GM10248 (cell line): Measurements from ENCODE around the gene SH3YL1.
A peak's percentile ranks its signal among the peaks of the same experiment; 100 is the strongest.

Experiments used
- CTCF ChIA-PET: fragments of 300-600 bp; sonication (Branson Sonifier 250); formaldehyde crosslinking; extraction: SDS; loops from one replicate; lab custom pipeline; 2021; ENCODE audit warnings: antibody characterized with exemption; lab: Yijun Ruan, JAX
- POLR2A ChIA-PET: fragments of 350-650 bp; sonication (Branson Sonifier 250); formaldehyde crosslinking; extraction: SDS; loops from one replicate; lab custom pipeline; 2020; ENCODE audit warnings: antibody characterized with exemption; lab: Yijun Ruan, JAX
- DNase-seq: peaks from one replicate; pipeline ENCODE4 v3.0.0; 2012; ENCODE audit errors: extremely low spot score
- TF ChIP-seq, protein P1 (sequence below): IDR thresholded peaks from 2 replicates; pipeline ENCODE4 v1.5.1; 2012; ENCODE audit warnings: mild to moderate bottlenecking, low read depth; ENCODE audit errors: extremely low read depth, missing control alignments, control extremely low read depth

SH3YL1 gene

DNA sequence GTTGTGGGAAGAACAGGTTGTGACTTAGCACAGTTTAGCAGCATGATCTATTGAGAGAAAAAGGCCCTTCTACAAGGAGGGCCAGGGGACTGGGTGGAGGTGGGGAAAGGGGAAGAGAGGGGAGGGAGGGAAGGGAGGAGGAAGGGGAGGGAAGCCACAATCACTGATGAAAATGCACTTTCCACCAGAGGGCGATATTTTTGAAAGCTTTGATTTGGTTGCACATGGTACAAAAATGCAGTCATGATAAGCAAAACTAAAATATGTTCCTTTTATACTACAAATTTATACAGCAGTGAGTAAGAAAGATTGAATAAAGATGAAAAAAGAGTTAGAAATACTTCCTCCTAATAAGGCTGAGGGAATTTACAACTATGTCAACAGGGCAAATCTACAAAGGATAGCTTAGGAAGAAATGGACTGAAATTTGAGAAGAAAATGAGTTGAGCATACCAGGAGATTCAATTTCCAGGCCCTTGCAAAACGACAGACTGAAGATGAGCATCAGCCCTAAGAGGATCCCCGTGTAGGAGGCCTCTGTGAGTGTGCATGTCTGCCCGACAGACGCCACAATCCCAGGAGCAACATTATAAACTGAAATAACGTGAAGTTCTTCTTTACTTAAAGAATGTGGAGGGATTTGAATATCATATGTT, 17.2 kb downstream of the SH3YL1 start:
- TF ChIP-seq, protein P1, sequence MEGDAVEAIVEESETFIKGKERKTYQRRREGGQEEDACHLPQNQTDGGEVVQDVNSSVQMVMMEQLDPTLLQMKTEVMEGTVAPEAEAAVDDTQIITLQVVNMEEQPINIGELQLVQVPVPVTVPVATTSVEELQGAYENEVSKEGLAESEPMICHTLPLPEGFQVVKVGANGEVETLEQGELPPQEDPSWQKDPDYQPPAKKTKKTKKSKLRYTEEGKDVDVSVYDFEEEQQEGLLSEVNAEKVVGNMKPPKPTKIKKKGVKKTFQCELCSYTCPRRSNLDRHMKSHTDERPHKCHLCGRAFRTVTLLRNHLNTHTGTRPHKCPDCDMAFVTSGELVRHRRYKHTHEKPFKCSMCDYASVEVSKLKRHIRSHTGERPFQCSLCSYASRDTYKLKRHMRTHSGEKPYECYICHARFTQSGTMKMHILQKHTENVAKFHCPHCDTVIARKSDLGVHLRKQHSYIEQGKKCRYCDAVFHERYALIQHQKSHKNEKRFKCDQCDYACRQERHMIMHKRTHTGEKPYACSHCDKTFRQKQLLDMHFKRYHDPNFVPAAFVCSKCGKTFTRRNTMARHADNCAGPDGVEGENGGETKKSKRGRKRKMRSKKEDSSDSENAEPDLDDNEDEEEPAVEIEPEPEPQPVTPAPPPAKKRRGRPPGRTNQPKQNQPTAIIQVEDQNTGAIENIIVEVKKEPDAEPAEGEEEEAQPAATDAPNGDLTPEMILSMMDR: peak; percentile 46
- ChIA-PET CTCF (interaction anchor here (0.8 to 4.1 kb wide), 14 partner anchors 9 to 391 kb away, joined by 3 to 40 read pairs (median 5); partner anchors contain the start of gene SH3YL1), POLR2A (no interaction called here)
- peak; percentile 24 for DNase-seq

DNA sequence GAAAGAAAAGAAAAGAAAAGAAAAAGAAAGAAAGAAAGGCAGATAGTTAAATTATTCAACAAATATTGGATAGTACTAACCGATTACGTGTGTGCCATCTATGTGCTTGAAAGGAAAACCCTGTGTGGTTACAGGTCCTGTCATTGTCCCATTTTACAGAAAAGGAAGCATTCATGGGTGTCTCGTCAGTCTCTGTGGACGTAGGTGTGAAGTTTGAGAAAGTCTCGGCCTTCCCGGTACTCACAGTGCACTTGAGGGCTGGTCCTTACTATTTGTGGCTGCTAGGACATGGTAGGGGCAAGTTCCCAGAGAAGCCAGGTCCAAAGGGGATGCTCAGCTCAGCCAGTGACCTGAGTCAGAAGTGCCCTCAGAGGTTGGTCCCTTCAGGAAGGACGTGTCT, 19.3 kb downstream of the SH3YL1 start:
- ChIA-PET POLR2A (no interaction called here), CTCF (interaction anchor here (3.5 to 4.1 kb wide), 2 partner anchors 12 to 45 kb away, joined by 14 to 40 read pairs; no protein-coding TSS in a partner anchor)
- TF ChIP-seq, protein P1: no peak
- DNase-seq: no peak

DNA sequence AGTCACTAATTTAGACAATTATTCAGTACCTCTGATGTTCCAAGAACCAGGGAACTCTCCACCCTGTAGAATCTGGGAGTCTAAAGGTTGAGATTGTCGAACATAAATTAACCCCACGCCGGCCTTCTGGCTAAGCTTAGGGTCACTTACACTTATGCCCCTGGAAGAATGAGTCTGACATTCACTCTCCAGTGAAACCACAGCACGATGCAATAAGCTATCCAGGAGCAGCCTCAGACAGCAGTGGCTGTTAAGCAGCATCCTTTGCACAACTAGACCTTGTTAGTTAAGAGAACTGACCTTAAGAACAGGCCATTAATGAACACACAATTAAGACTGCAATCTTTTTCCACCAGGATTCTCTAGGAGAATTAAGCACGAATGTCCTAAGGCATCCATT, 25.0 kb downstream of the SH3YL1 start:
- TF ChIP-seq, protein P1: no peak
- POLR2A ChIA-PET: no interaction called here
- DNase-seq: no peak
- CTCF ChIA-PET: interaction anchor here (1.5 to 3.5 kb wide), 3 partner anchors 9 to 23 kb away, joined by 3 to 21 read pairs (median 6); no protein-coding TSS in a partner anchor

DNA sequence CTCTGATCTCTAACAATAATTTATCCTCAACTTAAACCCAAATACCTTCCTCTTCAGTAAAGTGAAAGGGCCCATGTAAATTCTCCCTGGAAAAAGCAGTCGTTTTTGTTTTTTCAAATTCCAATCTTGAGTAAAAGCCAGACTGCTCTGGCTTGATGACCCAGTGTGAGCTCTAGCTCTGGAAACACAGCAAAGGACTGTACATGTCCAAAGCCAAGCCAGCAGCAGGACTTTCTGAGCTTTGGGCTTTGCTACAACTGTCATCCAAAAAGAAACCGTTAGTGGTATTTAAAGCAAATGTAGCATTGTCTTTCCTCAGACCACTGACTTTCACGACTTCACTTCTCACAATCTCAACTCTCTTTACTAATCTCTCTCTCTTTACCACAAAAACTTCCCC, 25.4 kb downstream of the SH3YL1 start:
- CTCF ChIA-PET: interaction anchor here (1.7 to 3.5 kb wide), 3 partner anchors 9 to 13 kb away, joined by 4 to 21 read pairs (median 6); no protein-coding TSS in a partner anchor
- TF ChIP-seq, protein P1: no peak
- DNase-seq: no peak
- POLR2A ChIA-PET: no interaction called here

DNA sequence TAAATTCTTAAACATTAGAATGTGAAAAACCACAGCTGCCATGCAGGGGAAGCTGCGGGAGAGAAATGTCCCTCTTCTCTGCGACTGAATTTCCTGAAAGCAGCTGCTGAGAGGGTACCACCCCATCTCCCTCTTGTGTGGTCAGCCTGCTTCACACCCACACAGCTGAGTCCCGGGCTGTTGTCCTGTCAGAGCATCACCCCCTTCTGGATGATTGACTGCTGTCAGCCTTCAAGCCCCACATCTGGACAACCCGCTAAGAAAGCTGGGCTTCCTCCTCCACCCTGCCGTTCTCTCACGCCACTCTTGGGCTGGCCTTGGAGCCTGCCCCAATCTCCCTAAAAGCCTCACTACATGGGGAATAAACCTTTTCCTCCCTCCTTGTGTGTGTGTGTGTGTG, 26.0 kb downstream of the SH3YL1 start:
- POLR2A ChIA-PET: no interaction called here
- no peak for DNase-seq
- TF ChIP-seq, protein P1: no peak
- CTCF ChIA-PET: interaction anchor here (1.2 to 3.5 kb wide), 5 partner anchors 8 to 53 kb away, joined by 3 to 21 read pairs (median 5); no protein-coding TSS in a partner anchor

GRCh38 chr2:236993-237539, 26.8 kb downstream of the SH3YL1 start:
- CTCF ChIA-PET: interaction anchor here (1.2 to 3.5 kb wide), 6 partner anchors 8 to 1314 kb away, joined by 3 to 21 read pairs (median 4); no protein-coding TSS in a partner anchor
- TF ChIP-seq, protein P1: no peak
- POLR2A ChIA-PET: no interaction called here
- no peak for DNase-seq
